HFF-Myc (cell line): ENCODE measurements around the gene TEX44.

Experiments used
- DNase-seq: peaks from one replicate; pipeline ENCODE4 v3.0.0-alpha.2; 2011; ENCODE audit warnings: low read depth; ENCODE audit errors: extremely low read depth
- H3K4me3 ChIP-seq: replicated peaks from 2 replicates; pipeline ENCODE4 v1.5.1; 2011; ENCODE audit warnings: low read depth, mild to moderate bottlenecking, control low read depth, low read length
- TF ChIP-seq, protein P1 (sequence below): IDR thresholded peaks from 2 replicates; pipeline ENCODE4 v1.5.1; 2012; ENCODE audit warnings: mild to moderate bottlenecking, low read depth, low read length, control low read depth; ENCODE audit errors: missing control alignments

The TEX44 gene

GRCh38 chr2:231622963-231623362 is 30.3 kb downstream of the TEX44 start:
- TF ChIP-seq, protein P1, sequence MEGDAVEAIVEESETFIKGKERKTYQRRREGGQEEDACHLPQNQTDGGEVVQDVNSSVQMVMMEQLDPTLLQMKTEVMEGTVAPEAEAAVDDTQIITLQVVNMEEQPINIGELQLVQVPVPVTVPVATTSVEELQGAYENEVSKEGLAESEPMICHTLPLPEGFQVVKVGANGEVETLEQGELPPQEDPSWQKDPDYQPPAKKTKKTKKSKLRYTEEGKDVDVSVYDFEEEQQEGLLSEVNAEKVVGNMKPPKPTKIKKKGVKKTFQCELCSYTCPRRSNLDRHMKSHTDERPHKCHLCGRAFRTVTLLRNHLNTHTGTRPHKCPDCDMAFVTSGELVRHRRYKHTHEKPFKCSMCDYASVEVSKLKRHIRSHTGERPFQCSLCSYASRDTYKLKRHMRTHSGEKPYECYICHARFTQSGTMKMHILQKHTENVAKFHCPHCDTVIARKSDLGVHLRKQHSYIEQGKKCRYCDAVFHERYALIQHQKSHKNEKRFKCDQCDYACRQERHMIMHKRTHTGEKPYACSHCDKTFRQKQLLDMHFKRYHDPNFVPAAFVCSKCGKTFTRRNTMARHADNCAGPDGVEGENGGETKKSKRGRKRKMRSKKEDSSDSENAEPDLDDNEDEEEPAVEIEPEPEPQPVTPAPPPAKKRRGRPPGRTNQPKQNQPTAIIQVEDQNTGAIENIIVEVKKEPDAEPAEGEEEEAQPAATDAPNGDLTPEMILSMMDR, result no peak
- DNase-seq, result no peak
- no peak overlapping the region for H3K4me3 ChIP-seq

DNA sequence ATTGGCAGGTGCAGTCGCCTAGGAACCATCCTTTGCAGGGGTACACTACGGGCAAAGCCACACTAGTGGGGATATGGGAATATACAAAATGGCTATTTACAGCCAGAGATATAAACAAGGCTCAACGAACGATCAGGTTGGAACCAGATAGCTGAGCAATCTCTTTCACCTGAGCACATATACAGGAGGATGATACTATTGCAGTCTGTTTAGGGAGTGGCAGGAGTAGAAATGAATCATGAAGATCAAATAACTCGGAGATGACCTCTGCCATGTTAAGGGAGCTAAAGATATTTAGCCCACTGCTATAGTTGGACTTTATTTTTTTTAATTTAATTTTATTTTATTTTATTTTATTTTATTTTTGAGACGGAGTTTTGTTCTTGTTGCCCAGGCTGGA is 33.8 kb downstream of the TEX44 start:
- H3K4me3 ChIP-seq, result no peak overlapping the region
- TF ChIP-seq, protein P1, result no peak
- DNase-seq, result no peak

GRCh38 chr2:231627384-231628120 is 34.9 kb downstream of the TEX44 start:
- no peak overlapping the region for H3K4me3 ChIP-seq
- no peak for DNase-seq

GRCh38 chr2:231632559-231633142 is 40.0 kb downstream of the TEX44 start:
- TF ChIP-seq, protein P1, result no peak
- H3K4me3 ChIP-seq, result no peak overlapping the region
- DNase-seq, result no peak

More at GRCh38 chr2:231627384-231628120, 34.9 kb downstream of the TEX44 start:
- TF ChIP-seq, protein P1, result no peak

- H3K4me3 ChIP-seq, result no peak overlapping the region
- TF ChIP-seq, protein P1, result no peak
- DNase-seq, result no peak
Measured at GRCh38 chr2:231633241-231633976, 40.7 kb downstream of the TEX44 start.

GRCh38 chr2:231634412-231634811 is 41.7 kb downstream of the TEX44 start:
- TF ChIP-seq, protein P1, result no peak
- DNase-seq, result no peak
- H3K4me3 ChIP-seq, result no peak overlapping the region
